Measurements from ENCODE around the gene TRIM46.
"Not testable (repeated sequence)": the region's sequence is repeated elsewhere in the genome, so short reads cannot be mapped to it uniquely, and the experiment has no call there.

TRIM46 gene

DNA sequence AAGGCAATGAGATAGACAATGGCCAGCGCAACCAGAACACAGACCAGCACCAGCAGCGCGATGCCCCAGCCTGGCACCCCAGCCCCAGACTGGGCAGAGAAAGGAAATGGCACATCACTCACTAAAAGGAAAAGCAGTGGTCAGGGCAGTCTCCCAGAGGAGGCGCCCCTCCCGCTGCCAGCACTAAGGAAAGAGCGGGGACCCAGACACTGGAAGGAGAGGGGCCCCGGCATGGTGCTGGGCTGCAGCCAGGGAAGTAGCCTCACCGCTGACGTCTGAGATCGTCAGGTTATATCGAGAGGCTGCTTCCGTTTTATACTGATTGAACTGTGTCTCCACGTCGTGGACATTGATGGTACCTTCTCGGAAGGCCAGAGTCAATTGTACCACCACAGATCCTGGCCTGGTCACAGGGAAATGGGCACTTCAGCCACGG lies 13.8 kb downstream of the TRIM46 start:
- DNase-seq: no peak

DNA sequence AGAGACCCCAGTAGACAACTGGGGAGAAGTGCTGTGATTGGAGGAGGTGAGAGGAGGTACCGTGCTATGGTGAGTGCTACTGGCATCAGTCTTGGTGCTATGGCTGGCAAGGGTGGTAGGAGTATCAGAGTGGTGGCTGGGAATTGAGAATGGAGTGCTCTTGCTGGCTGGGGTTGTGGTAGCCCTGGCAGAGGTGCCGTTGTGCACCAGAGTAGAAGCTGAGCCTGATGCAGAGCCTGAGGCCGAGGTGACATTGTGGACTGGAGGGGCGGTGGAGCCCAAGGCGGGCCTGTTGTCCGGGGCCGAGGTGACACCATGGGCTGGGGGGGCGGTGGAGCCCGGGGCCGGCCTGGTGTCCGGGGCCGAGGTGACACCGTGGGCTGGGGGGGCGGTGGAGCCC lies 14.6 kb downstream of the TRIM46 start:
- no peak for DNase-seq

DNA sequence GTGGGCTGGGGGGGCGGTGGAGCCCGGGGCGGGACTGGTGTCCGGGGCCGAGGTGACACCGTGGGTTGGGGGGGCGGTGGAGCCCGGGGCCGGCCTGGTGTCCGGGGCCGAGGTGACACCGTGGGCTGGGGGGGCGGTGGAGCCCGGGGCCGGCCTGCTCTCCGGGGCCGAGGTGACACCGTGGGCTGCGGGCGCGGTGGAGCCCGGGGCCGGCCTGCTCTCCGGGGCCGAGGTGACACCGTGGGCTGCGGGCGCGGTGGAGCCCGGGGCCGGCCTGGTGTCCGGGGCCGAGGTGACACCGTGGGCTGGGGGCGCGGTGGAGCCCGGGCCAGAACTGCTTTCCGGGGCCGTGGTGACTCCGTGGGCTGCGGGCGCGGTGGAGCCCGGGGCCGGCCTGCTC lies 16.3 kb downstream of the TRIM46 start:
- not testable (repeated sequence) for DNase-seq

DNA sequence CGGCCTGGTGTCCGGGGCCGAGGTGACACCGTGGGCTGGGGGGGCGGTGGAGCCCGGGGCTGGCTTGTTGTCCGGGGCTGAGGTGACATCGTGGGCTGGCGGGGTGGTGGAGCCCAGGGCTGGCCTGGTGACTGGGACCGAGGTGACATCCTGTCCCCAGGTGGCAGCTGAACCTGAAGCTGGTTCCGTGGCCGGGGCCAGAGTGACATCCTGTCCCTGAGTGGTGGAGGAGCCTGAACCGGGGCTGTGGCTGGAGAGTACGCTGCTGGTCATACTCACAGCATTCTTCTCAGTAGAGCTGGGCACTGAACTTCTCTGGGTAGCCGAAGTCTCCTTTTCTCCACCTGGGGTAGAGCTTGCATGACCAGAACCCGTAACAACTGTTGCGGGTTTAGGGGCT lies 18.3 kb downstream of the TRIM46 start:
- DNase-seq: no peak

DNA sequence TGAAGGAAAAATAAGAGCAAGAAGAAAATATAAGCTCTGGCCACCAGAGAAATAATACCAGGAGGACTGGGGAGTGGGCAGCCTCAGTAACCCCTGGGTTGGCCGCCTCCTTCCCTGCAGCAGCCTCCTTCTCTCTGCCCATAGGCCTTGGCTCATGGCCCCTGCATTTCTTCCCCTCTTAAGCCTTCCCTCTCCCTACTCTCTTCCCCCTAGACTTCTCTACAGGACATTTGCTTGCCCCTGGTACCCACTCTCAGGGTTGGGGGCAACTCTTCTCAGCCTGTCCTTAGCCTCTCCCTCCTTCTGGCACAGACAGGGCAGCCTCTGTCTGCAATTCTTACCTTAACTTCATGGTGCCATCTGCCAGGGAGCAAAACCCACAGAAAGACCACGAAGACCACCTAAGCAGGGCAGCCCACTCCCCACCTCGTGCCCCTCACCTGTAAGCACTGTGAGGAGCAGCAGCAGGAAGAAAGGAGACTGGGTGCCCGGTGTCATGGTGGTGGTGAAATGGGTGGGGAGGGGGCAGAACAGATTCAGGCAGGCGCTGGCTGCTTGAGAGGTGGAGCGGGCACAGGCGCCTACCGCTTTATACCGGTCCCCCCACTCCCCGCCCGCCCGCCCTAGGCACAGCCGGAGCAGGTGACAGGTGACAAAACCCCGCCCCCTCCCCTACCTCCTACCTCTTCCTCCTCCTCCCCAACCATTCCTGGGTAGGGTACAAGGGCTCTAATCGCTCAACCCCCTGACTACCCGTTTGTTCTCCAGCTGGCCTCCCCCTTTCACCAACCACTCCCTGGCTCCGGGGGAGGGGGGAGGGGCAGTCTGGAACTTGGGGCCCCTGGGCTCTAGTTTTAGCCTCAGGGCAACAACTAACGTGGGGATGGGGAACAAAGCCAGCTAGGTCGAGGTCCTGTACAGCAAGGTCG lies 19.0 kb downstream of the TRIM46 start:
- no peak for DNase-seq

DNA sequence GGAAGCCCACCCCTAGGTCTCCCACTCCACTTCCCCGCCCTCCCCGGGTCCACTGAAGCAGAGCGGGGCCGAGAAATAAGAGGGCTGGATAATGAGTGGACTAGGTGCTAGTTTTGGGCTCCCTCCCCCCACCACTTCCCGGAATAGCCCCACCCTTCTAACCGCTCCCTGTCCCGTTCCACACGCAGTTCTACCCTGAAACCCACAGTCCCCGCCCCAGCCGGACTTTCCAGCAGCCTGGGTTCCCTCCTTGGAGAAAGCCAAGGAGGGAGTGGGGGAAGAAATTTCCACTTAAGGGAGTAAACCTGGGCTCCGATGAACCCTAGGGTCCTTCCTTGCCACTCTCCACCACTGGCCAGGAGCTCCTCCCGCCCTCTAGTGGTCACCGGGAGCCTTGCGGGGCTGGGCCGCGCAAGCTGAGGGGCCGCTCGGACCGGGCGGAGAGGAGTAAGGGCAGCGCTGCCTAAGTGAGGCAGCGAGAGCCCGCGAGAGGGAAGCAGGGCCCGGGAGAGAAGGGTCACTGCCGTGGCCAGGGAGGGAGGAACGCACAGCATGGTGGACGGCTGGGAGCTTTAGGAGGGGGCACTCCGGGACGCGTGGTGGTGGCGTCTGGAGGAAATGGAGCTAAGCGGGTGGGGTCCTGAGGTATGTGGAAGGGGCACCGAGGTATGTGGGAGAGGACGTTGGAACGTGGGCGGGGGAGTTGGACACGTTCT lies 19.8 kb downstream of the TRIM46 start:
- DNase-seq: peak; percentile 76 to 83

DNA sequence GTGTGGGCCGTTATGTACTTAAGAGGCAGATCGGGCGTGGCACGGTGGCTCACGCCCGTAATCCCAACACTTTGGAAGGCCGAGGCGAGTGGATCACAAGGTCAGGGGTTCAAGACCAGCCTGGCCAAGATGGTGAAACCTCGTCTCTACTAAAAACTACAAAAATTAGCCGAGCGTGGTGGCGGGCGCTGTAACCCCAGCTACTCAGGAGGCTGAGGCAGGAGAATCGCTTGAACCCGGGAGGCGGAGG lies 20.3 kb downstream of the TRIM46 start:
- DNase-seq: not testable (repeated sequence)

DNA sequence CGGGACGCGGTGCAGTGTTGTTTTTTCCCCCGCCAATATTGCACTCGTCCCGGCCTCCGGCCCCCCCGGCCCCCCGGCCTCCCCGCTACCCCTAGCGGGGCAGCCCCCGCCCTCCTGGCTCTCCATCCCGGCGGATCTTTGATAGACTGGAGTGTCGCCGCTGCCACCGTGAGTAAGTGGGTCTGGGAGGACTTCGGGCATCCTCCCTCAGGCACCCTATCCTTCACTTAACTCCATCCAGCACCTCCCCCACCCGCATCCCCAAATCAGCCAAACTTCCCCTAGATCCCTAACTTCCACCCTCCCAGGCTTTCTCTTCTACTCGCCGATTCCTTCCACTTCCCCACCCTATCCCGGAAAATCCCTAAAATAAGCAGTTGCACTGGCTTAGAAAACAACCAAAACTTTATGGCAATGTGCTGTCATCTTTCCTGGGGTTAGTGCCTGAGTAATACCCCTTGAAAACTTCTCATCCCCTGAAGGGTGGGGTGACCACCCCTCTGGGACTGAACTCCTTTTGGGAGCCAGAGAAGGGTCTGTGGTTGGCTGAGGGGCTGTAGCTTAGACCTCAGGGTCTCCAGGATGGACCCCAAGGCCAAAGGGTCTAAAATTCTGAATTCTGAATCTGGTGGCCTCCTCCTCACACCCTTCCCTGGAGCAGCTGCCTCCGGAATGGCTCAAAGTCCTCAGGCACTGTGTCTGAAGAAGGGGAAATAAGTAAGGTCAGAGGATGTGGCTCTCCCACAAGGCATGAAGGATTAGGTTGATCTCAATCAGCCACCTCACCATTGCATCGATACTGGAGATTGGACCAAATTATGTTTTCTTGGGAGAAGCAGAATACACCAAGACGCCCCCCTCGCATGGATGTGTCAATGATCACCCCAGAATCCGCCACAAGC lies 21.8 kb downstream of the TRIM46 start:
- no peak for DNase-seq

DNA sequence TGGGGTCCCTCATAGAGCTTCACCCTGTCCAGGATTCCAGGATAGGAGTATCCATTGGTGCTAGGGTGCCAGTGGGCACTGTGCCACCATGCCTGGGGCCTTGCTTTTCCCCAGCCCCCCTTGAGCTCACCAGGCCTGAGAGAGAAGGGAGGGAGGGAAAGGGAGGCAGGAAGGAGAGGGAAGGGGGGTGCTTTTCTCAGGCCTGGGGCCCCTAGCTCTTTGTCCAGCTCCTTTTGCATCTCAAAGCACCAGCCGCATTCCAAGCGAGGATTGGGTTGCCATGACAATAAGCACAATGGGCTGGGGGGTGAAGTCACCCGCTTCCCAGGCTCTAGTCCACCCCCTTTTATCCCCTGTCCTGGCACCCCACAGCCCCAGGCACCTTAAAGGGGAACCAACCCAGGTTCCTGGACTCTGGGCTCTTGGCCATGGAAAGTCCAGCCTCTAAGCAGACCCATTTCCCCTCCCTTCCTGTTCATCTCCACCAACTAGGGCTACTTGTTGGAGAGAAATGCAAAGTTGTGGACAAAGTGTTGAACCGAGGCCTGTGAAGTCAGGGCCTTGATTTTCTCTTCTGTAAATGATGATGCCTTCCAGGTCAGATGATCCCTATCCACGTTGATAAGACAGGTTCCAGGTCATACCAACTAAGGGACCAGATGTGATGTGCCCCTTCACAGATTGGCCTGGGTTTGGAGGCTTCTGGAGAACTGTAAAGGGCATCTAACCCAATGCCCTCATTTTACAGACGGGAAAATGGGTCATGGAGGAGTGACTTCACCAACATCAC lies 22.6 kb downstream of the TRIM46 start:
- DNase-seq: no peak

DNA sequence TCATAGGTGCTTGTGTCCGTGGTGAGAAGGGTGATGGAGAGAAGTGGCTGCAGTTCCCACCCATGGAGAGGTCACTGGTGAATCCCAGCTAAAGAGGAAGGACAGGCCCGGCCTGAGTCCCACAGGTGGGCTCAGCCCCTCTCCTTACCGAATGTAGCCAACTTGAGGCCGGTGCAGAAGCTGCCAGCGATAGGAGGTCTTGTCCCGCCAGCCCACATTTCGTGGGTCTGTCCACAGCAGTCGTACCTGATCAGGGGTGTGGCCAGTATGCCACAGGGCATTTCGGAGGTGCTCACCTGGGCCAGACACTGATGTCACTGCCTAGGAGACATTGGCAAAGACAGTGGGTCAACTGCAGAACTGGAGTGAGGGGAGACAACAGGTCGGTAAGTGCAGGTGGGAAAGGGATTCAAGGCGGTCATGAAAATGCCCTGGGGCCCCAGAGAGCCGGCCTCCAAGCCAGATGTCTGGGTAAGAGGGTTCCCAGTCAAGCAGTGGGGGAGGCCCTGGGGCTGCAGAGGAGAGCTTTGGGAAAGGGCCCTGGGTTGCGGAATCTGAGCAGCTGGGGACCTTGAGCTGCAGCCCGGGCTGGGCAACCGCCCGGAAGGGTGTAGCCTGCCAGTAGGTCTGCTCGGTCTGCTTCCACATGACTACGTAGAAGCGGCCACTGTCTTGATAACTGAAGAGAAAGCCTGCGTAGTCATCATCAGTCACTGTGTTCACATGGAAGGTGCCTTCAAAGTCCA lies 23.4 kb downstream of the TRIM46 start:
- no peak for DNase-seq

DNA sequence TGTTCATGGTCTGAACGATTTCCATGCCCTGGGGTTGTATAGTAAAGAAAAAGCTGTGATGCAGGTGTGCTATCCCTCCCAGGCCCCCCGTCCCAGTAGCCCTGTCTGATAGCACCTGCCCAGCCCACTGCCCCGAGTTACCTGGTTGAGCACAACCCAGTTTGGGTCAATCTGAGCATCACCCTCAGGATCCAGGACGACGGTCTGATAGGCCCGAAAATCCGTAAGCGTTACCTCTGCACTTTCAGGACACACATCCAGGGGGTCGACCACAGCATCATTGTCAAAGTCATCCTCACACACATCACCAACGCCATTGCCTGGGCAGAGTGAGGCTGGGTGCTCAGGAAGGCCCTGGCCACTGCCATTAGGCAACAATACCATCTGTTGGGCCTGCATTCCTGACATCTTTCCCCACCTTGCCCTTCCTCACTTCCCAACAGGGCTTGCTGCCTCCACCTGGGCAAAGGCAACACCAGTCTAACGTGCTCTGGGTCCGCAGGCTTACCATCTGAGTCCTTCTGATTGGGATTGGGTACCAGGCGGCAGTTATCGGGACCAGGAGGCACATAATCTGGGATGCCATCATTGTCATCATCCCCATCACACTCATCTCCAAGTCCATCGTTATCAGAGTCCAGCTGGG lies 24.4 kb downstream of the TRIM46 start:
- no peak for DNase-seq

DNA sequence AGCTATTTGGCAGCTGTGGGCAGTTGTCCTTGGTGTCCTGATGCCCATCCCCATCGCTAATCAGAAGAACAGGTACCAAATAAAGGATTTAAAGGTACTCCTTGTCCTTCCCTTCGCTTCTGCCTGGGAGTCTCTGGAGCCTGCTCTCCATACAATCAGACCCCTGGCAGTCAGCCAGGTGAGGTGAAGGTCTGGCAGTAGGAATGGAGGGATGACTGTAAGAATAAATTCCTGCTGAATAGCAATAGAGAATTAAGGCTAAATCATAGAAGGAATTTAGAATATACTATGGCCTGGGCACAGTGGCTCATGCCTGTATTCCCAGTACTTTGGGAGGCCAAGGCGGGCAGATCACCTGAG lies 24.9 kb downstream of the TRIM46 start:
- no peak for DNase-seq

DNA sequence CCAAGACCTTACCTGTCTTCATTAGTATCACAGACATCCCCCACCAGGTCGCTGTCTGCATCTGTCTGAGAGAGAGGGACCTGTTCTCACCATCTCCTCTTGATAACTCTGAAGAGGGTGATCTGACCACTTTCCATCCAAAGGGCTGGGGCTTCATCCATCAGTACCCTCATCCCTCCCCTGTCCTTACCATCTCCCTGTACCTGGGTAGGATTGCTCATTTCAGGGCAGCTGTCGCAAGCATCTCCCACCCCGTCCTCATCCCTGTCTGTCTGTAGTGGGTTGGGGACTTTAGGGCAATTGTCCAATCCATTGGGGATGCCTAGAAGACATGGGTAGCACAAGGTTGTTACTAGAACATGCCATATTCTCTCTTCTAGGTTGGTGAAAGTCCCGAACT lies 26.1 kb downstream of the TRIM46 start:
- DNase-seq: no peak

DNA sequence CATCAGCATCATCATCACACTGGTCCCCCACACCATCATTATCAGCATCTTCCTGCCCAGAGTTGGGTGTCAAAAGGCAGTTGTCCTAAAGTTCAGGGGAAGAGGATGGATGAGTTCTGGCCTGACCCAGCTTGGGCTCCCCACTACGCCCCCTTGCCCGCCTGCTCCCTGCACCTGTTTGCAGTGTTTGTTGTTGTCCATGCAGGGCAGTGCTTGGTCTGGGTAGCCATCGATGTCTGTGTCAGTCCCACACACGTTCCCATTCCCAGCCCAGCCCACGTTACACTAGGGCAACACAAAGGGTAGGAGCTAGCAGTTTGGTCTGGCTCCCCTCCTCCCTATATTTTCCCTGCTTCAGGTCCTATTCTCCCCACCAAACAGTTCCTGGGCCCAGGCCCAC lies 27.3 kb downstream of the TRIM46 start:
- no peak for DNase-seq

DNA sequence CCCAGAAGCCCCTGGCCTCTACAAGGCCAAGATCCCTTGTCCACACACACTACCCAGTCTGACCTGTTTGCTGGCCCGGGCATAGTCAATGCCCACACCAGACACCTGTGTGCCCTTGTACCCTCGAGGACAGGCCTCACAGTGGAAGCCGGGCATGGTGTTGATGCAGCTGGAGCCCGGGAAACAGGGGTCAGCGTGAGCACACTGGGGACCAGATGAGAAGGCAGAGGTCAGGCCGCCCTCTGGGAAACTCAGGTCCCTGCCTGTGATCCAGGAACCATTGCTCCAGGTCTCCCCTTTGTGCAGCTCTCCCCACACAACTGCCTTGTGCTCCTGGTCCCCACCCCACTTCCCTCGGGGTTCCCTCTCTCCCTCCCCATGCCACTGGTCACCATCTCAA lies 28.5 kb downstream of the TRIM46 start:
- no peak for DNase-seq

DNA sequence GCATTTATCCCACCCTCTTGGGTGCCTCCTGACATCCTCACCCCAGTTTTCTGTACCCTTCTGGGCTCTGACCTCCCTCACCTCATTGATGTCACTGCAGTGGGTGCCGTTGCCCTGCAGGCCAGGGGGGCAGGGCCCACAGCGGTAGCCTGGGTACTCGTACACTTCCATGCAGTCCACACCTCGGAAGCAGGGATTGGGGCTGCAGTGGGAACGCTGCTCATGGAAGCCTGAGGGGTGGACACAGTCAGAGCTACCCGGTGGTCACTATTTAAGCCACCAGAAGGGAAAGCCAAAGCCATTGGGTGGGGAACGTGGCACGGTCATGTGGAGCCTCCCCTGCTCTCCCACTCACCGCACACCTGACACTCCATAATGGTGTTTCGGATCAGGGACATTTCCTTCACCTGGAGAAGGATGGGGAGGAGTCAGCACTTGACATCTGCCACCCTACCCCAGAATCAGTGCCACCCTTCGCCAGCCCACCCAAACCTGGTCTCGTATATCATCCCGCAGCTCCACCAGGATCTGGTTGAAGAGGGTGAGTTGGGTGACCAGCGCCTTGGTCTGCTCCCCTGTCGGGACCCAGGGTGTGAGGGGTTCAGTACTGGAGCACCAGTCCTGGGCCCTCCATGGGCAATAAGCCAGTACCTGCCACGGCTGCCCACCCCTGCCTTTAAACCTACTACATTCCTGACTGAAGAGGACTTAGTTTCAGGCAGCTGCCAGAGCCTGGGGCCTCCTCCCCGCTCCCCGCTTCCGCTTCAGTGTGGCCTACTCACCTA lies 29.3 kb downstream of the TRIM46 start:
- no peak for DNase-seq

DNA sequence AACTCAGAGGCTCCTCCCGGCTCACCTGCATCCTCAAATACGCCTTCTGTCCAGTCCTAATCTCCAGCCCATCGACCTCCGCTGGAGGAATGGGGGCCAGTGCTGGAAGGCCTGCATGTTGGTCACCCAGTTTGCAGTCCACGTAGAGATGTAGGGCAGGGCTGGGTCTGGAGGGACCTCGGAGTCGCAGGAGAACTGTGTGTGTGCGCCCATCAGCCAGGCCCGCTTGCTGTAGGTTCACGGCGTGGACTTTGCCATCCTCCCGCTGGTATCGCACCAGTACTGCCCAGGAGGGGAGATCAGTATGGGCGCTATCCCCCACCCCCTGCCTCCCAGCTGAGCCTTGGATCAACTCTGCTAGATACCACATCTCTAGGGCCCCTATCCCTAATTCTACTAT lies 31.4 kb downstream of the TRIM46 start:
- DNase-seq: no peak

DNA sequence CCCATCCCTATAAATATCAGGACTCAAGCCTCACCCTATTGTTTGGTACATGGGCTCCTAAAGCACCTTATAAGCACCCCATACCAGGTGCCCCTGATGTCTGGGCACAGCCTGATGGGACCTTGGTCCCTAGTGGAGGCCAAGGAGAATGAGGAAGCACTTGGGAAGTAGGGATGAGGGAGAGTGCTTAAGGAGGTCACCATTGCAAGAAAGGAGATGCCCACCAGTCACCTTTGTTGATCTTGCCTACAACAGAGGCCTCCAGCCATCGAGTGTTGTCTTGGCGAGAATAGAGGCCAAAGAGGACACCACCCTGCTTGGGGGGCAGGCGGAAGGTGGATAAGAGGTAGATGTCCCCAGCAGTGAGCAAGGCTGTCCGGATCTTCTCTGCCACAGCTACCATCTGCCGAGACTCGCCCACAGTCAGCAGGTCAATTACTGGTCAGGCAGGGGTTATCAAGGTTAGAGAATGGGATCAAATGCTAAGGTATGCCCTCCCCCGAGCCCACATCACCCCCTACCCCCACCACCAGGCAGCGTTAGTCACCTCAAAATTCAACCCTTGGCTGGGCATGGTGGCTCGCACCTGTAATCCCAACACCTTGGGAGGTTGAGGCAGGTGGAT lies 32.4 kb downstream of the TRIM46 start:
- DNase-seq: no peak

DNA sequence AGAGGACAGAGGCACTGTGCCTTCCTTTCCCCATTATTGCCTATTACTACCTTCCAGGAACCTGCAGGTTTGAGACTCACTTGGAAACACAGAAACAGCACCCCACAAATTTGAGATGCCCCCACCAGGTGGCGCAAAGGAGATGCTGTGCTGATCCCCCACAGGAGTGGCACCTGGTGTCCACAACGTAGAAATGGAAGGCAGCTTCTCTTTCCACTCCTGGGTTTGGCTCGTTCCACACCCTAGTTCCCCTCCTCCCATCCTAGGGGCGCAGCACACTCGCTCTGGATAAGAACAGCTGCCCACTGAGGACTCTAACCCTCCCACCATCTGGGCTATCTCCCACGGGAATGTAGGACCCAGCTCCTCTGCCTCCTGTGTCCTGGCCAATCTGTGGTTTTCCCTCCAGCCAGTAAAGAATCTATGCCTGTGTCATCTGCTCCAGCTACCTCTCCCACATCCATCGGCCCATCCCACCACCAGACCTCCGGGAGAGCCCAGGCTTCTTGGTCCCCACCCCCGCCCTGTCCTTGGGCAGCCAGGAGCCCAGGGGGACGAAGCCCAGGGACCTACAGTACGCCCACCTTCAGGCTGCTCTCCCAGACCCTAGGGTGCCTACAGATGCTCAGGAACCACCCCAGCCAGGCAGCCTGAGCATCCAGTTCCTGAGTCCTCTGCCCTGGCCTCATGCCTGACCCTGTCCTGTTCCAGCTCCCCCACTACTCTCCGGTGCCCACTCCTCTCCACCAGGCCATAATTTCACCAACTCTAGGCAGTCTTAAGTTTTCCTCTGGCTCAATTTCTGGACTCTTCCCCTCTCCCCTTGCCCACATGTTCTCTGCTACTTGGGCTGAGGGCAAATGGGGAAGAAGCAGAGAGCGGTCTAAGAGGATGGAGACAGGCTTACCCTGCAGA lies 33.5 kb downstream of the TRIM46 start:
- peak; percentile 64 to 70 for DNase-seq
